ENCODE data around the gene PYGL. TPM values are rescaled to one million over a fixed set of nuclear protein-coding genes. Genes with fewer than 3 reads are reported as not detected.
"Not testable (repeated sequence)": the region's sequence is repeated elsewhere in the genome, so short reads cannot be mapped to it uniquely, and the experiment has no call there.

PYGL gene
- total and polyA plus RNA-seq, 5 experiments from 2014 or later = 0.06 to 0.39 (median 0.22) TPM; not detected in 1

GRCh38 chr14:50967790-50968189 lies 23.5 kb upstream of the PYGL start:
- H3K9me3 Mint-ChIP-seq = no peaks in the 10 kb centered on the region
- ATAC-seq (no peak), DNase-seq (no peak)
- H3K4me1 Mint-ChIP-seq = no peaks in the 10 kb centered on the region
- no peaks in the 10 kb centered on the region for H3K36me3 Mint-ChIP-seq
- no peak overlapping the region for H3K4me3 Mint-ChIP-seq
- no peak overlapping the region for H3K27ac Mint-ChIP-seq
- peaks cover 1 to 9% (median 3%) of the 10 kb centered on the region in 5 donors for H3K27me3 Mint-ChIP-seq
- POLR2A ChIA-PET = interaction anchor here (0.7 kb wide), 1 partner anchor 864 kb away, joined by 4 read pairs; no protein-coding TSS in a partner anchor

GRCh38 chr14:50967103-50967502 lies 22.8 kb upstream of the PYGL start:
- H3K27me3 Mint-ChIP-seq = peaks cover 1 to 9% (median 3%) of the 10 kb centered on the region in 5 donors
- ATAC-seq = no peak
- no peaks in the 10 kb centered on the region for H3K9me3 Mint-ChIP-seq
- POLR2A ChIA-PET = interaction anchor here (0.7 kb wide), 1 partner anchor 865 kb away, joined by 4 read pairs; no protein-coding TSS in a partner anchor
- no peak overlapping the region for H3K27ac Mint-ChIP-seq
- no peak for DNase-seq
- H3K4me1 Mint-ChIP-seq = no peaks in the 10 kb centered on the region
- no peaks in the 10 kb centered on the region for H3K36me3 Mint-ChIP-seq
- H3K4me3 Mint-ChIP-seq = no peak overlapping the region

GRCh38 chr14:50964683-50965390 lies 20.6 kb upstream of the PYGL start:
- Mint-ChIP-seq H3K27me3 (peaks cover 0 to 9% (median 2%) of the 10 kb centered on the region in 5 donors), H3K4me3 (no peak overlapping the region), H3K27ac (no peak overlapping the region), H3K36me3 (no peaks in the 10 kb centered on the region), H3K4me1 (no peaks in the 10 kb centered on the region), H3K9me3 (no peaks in the 10 kb centered on the region)
- no peak for ATAC-seq
- POLR2A ChIA-PET = no interaction called here
- DNase-seq = no peak

GRCh38 chr14:50963919-50964318 lies 19.6 kb upstream of the PYGL start:
- DNase-seq (no peak), ATAC-seq (no peak)
- peaks cover 0 to 9% (median 2%) of the 10 kb centered on the region in 5 donors for H3K27me3 Mint-ChIP-seq
- POLR2A ChIA-PET = no interaction called here
- H3K4me3 Mint-ChIP-seq = no peak overlapping the region
- no peaks in the 10 kb centered on the region for H3K4me1 Mint-ChIP-seq
- no peaks in the 10 kb centered on the region for H3K36me3 Mint-ChIP-seq
- H3K9me3 Mint-ChIP-seq = no peaks in the 10 kb centered on the region
- H3K27ac Mint-ChIP-seq = no peak overlapping the region

- H3K36me3 Mint-ChIP-seq = no peaks in the 10 kb centered on the region
- peaks cover 0 to 9% (median 2%) of the 10 kb centered on the region in 5 donors for H3K27me3 Mint-ChIP-seq
- POLR2A ChIA-PET = no interaction called here
- DNase-seq = no peak
- H3K9me3 Mint-ChIP-seq = no peaks in the 10 kb centered on the region
- no peak overlapping the region for H3K4me3 Mint-ChIP-seq
- no peak overlapping the region for H3K27ac Mint-ChIP-seq
- H3K4me1 Mint-ChIP-seq = no peaks in the 10 kb centered on the region
- ATAC-seq = no peak
These were observed 17.4 kb upstream of the PYGL start for GRCh38 chr14:50961605-50962221.

GRCh38 chr14:50957296-50957695 lies 13.0 kb upstream of the PYGL start:
- H3K9me3 Mint-ChIP-seq = no peaks in the 10 kb centered on the region
- H3K4me1 Mint-ChIP-seq = no peaks in the 10 kb centered on the region
- peaks cover 0 to 2% (median 0%) of the 10 kb centered on the region in 5 donors for H3K27me3 Mint-ChIP-seq
- ATAC-seq (no peak), DNase-seq (no peak)
- no peak overlapping the region for H3K27ac Mint-ChIP-seq
- H3K36me3 Mint-ChIP-seq = no peaks in the 10 kb centered on the region
- H3K4me3 Mint-ChIP-seq = no peak overlapping the region
- POLR2A ChIA-PET = no interaction called here

- ATAC-seq, DNase-seq, H3K9me3 Mint-ChIP-seq, H3K4me3 Mint-ChIP-seq, H3K27me3 Mint-ChIP-seq, H3K36me3 Mint-ChIP-seq, H3K4me1 Mint-ChIP-seq, POLR2A ChIA-PET, H3K27ac Mint-ChIP-seq: not testable (repeated sequence)
These were observed 12.1 kb upstream of the PYGL start for GRCh38 chr14:50956421-50956820.

- no peak for DNase-seq
- no peak overlapping the region for H3K4me3 Mint-ChIP-seq
- POLR2A ChIA-PET = no interaction called here
- no peaks in the 10 kb centered on the region for H3K9me3 Mint-ChIP-seq
- H3K4me1 Mint-ChIP-seq = no peaks in the 10 kb centered on the region
- H3K36me3 Mint-ChIP-seq = no peaks in the 10 kb centered on the region
- H3K27me3 Mint-ChIP-seq = peaks cover 0 to 1% (median 0%) of the 10 kb centered on the region in 5 donors
- H3K27ac Mint-ChIP-seq = no peak overlapping the region
- ATAC-seq = no peak
These were observed 11.2 kb upstream of the PYGL start for GRCh38 chr14:50955373-50956043.

GRCh38 chr14:50954811-50955372 lies 10.6 kb upstream of the PYGL start:
- DNase-seq = peak in 2 of 10 donors; percentile 20 to 24
- no peak overlapping the region for H3K27ac Mint-ChIP-seq
- peak in 1 of 2 donors; percentile 60 for ATAC-seq
- no peak overlapping the region for H3K4me3 Mint-ChIP-seq
- no peaks in the 10 kb centered on the region for H3K4me1 Mint-ChIP-seq
- no peaks in the 10 kb centered on the region for H3K9me3 Mint-ChIP-seq
- no peaks in the 10 kb centered on the region for H3K36me3 Mint-ChIP-seq
- POLR2A ChIA-PET = no interaction called here
- H3K27me3 Mint-ChIP-seq = peaks cover 0 to 1% (median 0%) of the 10 kb centered on the region in 5 donors

- POLR2A ChIA-PET = no interaction called here
- peaks cover 0 to 2% (median 0%) of the 10 kb centered on the region in 9 donors for H3K9me3 Mint-ChIP-seq
- DNase-seq (no peak), ATAC-seq (no peak)
- H3K4me3 Mint-ChIP-seq = no peak overlapping the region
- no peak overlapping the region for H3K27ac Mint-ChIP-seq
- H3K4me1 Mint-ChIP-seq = no peaks in the 10 kb centered on the region
- H3K27me3 Mint-ChIP-seq = peaks cover 0 to 1% (median 0%) of the 10 kb centered on the region in 5 donors
- no peaks in the 10 kb centered on the region for H3K36me3 Mint-ChIP-seq
These were observed 9.2 kb upstream of the PYGL start for GRCh38 chr14:50953502-50953901.

- POLR2A ChIA-PET = no interaction called here
- H3K27me3 Mint-ChIP-seq = peaks cover 0 to 1% (median 0%) of the 10 kb centered on the region in 5 donors
- DNase-seq = no peak
- no peak overlapping the region for H3K27ac Mint-ChIP-seq
- H3K4me1 Mint-ChIP-seq = no peaks in the 10 kb centered on the region
- no peak overlapping the region for H3K4me3 Mint-ChIP-seq
- no peaks in the 10 kb centered on the region for H3K36me3 Mint-ChIP-seq
- H3K9me3 Mint-ChIP-seq = peaks cover 0 to 4% (median 0%) of the 10 kb centered on the region in 9 donors
- ATAC-seq = no peak
These were observed 6.7 kb upstream of the PYGL start for GRCh38 chr14:50951032-50951431.

- POLR2A ChIA-PET = no interaction called here
- Mint-ChIP-seq H3K27ac (no peak overlapping the region), H3K4me1 (peaks cover 4 to 13% (median 12%) of the 10 kb centered on the region in 4 donors), H3K36me3 (peaks cover 0 to under 1% (median 0%) of the 10 kb centered on the region in 3 donors), H3K9me3 (peaks cover 0 to 4% (median 0%) of the 10 kb centered on the region in 9 donors), H3K4me3 (no peak overlapping the region), H3K27me3 (peaks cover 5 to 16% (median 10%) of the 10 kb centered on the region in 5 donors)
- DNase-seq = no peak
- no peak for ATAC-seq
These were observed 3.9 kb upstream of the PYGL start for GRCh38 chr14:50948205-50948604.

GRCh38 chr14:50947446-50947845 lies 3.2 kb upstream of the PYGL start:
- no peak overlapping the region for H3K4me3 Mint-ChIP-seq
- H3K27ac Mint-ChIP-seq = no peak overlapping the region
- H3K9me3 Mint-ChIP-seq = peaks cover 0 to 4% (median 0%) of the 10 kb centered on the region in 9 donors
- peaks cover 0 to 3% (median 0%) of the 10 kb centered on the region in 3 donors for H3K36me3 Mint-ChIP-seq
- no peak for DNase-seq
- peaks cover 6 to 16% (median 14%) of the 10 kb centered on the region in 4 donors for H3K4me1 Mint-ChIP-seq
- no peak for ATAC-seq
- POLR2A ChIA-PET = no interaction called here
- H3K27me3 Mint-ChIP-seq = peaks cover 10 to 22% (median 13%) of the 10 kb centered on the region in 5 donors

All from naive thymus-derived CD8-positive, alpha-beta T cell (primary cell).